Smooth muscle cell (in vitro differentiated cells): ENCODE data around the gene CHRNE. TPM values are rescaled to one million over a fixed set of nuclear protein-coding genes. Genes with fewer than 3 reads are reported as not detected.

Experiments
- DNase-seq: peaks from one replicate; lab custom pipeline; 2025; ENCODE audit not compliant: unreplicated experiment; lab: John Stamatoyannopoulos, UW
- H2AFZ ChIP-seq: fragments of 200-600 bp; sonication (generic); 2 replicates; pipeline ENCODE4 v1.6.0; 2016; ENCODE audit warnings: antibody characterized with exemption, low read depth, mild to moderate bottlenecking
- H3F3A ChIP-seq: fragments of 200-600 bp; sonication (generic); 2 replicates; pipeline ENCODE4 v1.6.0; 2017; ENCODE audit warnings: antibody characterized with exemption, low read depth
- H3K27ac ChIP-seq: fragments of 200-600 bp; sonication (generic); 2 replicates; pipeline ENCODE4 v1.5.1; 2016; ENCODE audit warnings: low read depth, mild to moderate bottlenecking
- H3K27me3 ChIP-seq: fragments of 200-600 bp; sonication (generic); 2 replicates; pipeline ENCODE4 v1.6.1; 2016; ENCODE audit warnings: low read depth, mild to moderate bottlenecking
- H3K36me3 ChIP-seq: fragments of 200-600 bp; sonication (generic); 2 replicates; pipeline ENCODE4 v1.5.1; 2016; ENCODE audit warnings: low read depth
- H3K4me1 ChIP-seq: fragments of 200-600 bp; sonication (generic); 2 replicates; pipeline ENCODE4 v1.5.1; 2016; ENCODE audit warnings: low read depth
- H3K4me2 ChIP-seq: fragments of 200-600 bp; sonication (generic); 2 replicates; pipeline ENCODE4 v1.6.0; 2016; ENCODE audit warnings: mild to moderate bottlenecking
- H3K4me3 ChIP-seq: fragments of 200-600 bp; sonication (generic); 2 replicates; pipeline ENCODE4 v1.5.1; 2016; ENCODE audit warnings: mild to moderate bottlenecking
- H3K79me2 ChIP-seq: fragments of 200-600 bp; sonication (generic); 2 replicates; pipeline ENCODE4 v1.6.0; 2016; ENCODE audit warnings: low read depth, mild to moderate bottlenecking
- H3K9ac ChIP-seq: fragments of 200-600 bp; sonication (generic); 2 replicates; pipeline ENCODE4 v1.6.0; 2016; ENCODE audit warnings: low read depth
- H3K9me3 ChIP-seq: fragments of 200-600 bp; sonication (generic); replicated peaks from 2 replicates; pipeline ENCODE4 v1.5.1; 2016; ENCODE audit warnings: low read depth
- H4K20me1 ChIP-seq: fragments of 200-600 bp; sonication (generic); 2 replicates; pipeline ENCODE4 v1.6.0; 2016; ENCODE audit warnings: low read depth
- whole genome bisulfite sequencing: methylation state at CpG from one replicate; pipeline ENCODE4 v1.1.7; 2016; ENCODE audit warnings: low lambda C conversion rate; 5-methylcytosine and 5-hydroxymethylcytosine counted together
- polyA plus RNA-seq: library from polyadenylated mRNA; unstranded; fragments of >200 nt; fragmentation: Nextera tagmentation; extraction: Ambion mirVana; gene quantifications from 2 replicates; pipeline ENCODE4 v1.2.1, GENCODE V29; 2016
- total RNA-seq: library from RNA; depleted of rRNA; stranded (reverse); fragments of >200 nt; gene quantifications from 2 replicates; pipeline ENCODE4 v1.2.3, GENCODE V29; 2014
- TF ChIP-seq, protein P1 (sequence below): fragments of 200-600 bp; sonication (generic); IDR thresholded peaks from 2 replicates; pipeline ENCODE4 v1.5.1; 2017; ENCODE audit warnings: borderline replicate concordance, mild to moderate bottlenecking, antibody characterized with exemption; ENCODE audit not compliant: insufficient read depth, poor library complexity, severe bottlenecking

The CHRNE gene
- total and polyA plus RNA-seq, 2 experiments from 2014 or later: 1.7 to 2.7 TPM

GRCh38 chr17:4898351-4898750 lies 4.5 kb downstream of the CHRNE start:
- H3K79me2 ChIP-seq: no peaks in the 10 kb centered on the region
- no peaks in the 10 kb centered on the region for H3K4me1 ChIP-seq
- peak overlapping the region; percentile 88 for H3K9ac ChIP-seq
- H3K36me3 ChIP-seq: no peaks in the 10 kb centered on the region
- no peak for DNase-seq
- H3F3A ChIP-seq: peaks cover 8% of the 10 kb centered on the region
- WGBS: 95% methylated on average over 8 of the region's 8 CpGs
- no peaks in the 10 kb centered on the region for H3K27me3 ChIP-seq
- TF ChIP-seq, protein P1, sequence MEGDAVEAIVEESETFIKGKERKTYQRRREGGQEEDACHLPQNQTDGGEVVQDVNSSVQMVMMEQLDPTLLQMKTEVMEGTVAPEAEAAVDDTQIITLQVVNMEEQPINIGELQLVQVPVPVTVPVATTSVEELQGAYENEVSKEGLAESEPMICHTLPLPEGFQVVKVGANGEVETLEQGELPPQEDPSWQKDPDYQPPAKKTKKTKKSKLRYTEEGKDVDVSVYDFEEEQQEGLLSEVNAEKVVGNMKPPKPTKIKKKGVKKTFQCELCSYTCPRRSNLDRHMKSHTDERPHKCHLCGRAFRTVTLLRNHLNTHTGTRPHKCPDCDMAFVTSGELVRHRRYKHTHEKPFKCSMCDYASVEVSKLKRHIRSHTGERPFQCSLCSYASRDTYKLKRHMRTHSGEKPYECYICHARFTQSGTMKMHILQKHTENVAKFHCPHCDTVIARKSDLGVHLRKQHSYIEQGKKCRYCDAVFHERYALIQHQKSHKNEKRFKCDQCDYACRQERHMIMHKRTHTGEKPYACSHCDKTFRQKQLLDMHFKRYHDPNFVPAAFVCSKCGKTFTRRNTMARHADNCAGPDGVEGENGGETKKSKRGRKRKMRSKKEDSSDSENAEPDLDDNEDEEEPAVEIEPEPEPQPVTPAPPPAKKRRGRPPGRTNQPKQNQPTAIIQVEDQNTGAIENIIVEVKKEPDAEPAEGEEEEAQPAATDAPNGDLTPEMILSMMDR: no peak
- H3K9me3 ChIP-seq: no peaks in the 10 kb centered on the region
- no peaks in the 10 kb centered on the region for H4K20me1 ChIP-seq
- H3K27ac ChIP-seq: peak overlapping the region; percentile 75
- H2AFZ ChIP-seq: no peak overlapping the region
- H3K4me2 ChIP-seq: peak overlapping the region; percentile 82
- H3K4me3 ChIP-seq: peak overlapping the region; percentile 65

- no peaks in the 10 kb centered on the region for H3K27me3 ChIP-seq
- no peak overlapping the region for H2AFZ ChIP-seq
- H3K36me3 ChIP-seq: no peaks in the 10 kb centered on the region
- no peaks in the 10 kb centered on the region for H3K9me3 ChIP-seq
- H3K4me1 ChIP-seq: no peaks in the 10 kb centered on the region
- no peaks in the 10 kb centered on the region for H4K20me1 ChIP-seq
- no peak overlapping the region for H3K9ac ChIP-seq
- DNase-seq: no peak
- H3K4me3 ChIP-seq: no peak overlapping the region
- peaks cover 8% of the 10 kb centered on the region for H3F3A ChIP-seq
- H3K79me2 ChIP-seq: no peaks in the 10 kb centered on the region
- TF ChIP-seq, protein P1: no peak
- WGBS: 91% methylated on average over 4 of the region's 5 CpGs
- no peak overlapping the region for H3K27ac ChIP-seq
- H3K4me2 ChIP-seq: no peak overlapping the region
Measured at GRCh38 chr17:4897785-4898184, 5.1 kb downstream of the CHRNE start.

GRCh38 chr17:4897198-4897687 lies 5.7 kb downstream of the CHRNE start:
- no peak overlapping the region for H3K27ac ChIP-seq
- no peaks in the 10 kb centered on the region for H3K4me1 ChIP-seq
- no peaks in the 10 kb centered on the region for H3K36me3 ChIP-seq
- DNase-seq: no peak
- 98% methylated on average over 10 of the region's 10 CpGs for WGBS
- no peak overlapping the region for H2AFZ ChIP-seq
- TF ChIP-seq, protein P1: no peak
- no peak overlapping the region for H3K4me3 ChIP-seq
- peaks cover 6% of the 10 kb centered on the region for H3F3A ChIP-seq
- no peaks in the 10 kb centered on the region for H4K20me1 ChIP-seq
- H3K79me2 ChIP-seq: no peaks in the 10 kb centered on the region
- H3K9ac ChIP-seq: no peak overlapping the region
- no peaks in the 10 kb centered on the region for H3K9me3 ChIP-seq
- H3K27me3 ChIP-seq: no peaks in the 10 kb centered on the region
- no peak overlapping the region for H3K4me2 ChIP-seq
